Activated CD4-positive, CD25-positive, alpha-beta regulatory T cell treated with anti-CD3 and anti-CD28 coated beads, Interleukin-2, amount 50 U/mL, for 72 hours (primary cell): ENCODE data around the gene FAM83C.
"Not testable (repeated sequence)": the region's sequence is repeated elsewhere in the genome, so short reads cannot be mapped to it uniquely, and the experiment has no call there.

Experiments used
- DNase-seq: peaks from one replicate; pipeline ENCODE4 v3.0.0; 2021

The FAM83C gene

GRCh38 chr20:35317416-35318210, 25.4 kb upstream of the FAM83C start:
- no peak for DNase-seq

DNA sequence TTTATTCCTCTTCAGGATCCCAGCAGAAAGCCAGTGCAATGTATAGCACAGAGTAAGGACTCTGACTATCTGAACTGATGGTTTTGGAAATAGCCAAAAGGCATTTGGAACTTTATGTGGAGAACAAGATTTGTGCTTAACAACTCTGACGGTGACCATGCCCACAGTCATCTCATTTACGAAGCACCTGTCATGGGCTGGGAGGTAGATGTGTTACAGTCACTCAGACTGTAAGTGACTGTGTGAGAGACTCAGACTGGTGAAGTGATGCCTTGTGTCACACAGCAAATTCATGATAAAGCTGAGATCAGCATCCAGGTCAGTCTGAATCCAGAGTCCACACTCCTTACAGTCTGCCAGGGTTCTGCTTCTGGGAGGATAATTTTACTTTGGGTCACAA, 23.9 kb upstream of the FAM83C start:
- DNase-seq = no peak

DNA sequence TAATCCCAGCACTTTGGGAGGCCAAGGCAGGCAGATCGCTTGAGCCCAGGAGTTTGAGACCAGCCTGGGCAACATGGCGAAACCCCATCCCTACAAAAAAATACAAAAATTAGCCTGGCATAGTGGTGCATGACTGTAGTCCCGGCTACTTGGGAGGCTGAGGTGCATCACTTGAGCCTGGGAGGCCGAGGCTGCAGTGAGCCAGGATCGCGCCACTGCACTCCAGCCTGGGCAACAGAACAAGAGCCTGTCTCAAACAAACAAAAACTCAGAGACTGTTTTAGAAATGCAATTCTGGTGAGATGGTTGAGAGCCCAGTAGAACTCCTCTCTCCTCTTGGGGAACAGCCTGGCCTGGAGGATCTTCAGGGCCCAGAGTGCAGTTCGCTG, 23.4 kb upstream of the FAM83C start:
- not testable (repeated sequence) for DNase-seq

GRCh38 chr20:35314816-35315631, 22.8 kb upstream of the FAM83C start:
- no peak for DNase-seq

- DNase-seq = no peak
Measured at GRCh38 chr20:35312318-35312717, 20.1 kb upstream of the FAM83C start.

- DNase-seq = no peak
Measured at GRCh38 chr20:35311822-35312221, 19.6 kb upstream of the FAM83C start.

DNA sequence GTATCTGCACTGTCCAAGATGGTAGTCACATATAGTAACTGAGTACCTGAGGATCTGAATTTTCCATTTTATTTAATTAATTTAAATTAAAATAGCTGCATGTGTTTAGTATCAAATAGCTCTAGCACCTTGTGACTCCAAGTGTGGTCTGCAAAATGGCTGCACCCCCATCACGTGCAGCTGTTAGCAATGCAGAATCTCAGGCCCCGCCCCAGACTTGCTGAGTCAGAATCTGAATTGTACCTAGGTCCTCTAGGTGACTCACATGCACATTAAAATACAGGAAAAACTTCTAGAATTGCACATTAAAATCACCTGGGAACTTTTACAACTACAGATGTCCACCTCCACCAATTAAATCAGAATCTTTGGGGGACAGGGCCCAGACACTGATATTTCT, 19.2 kb upstream of the FAM83C start:
- DNase-seq = peak; percentile 70

DNA sequence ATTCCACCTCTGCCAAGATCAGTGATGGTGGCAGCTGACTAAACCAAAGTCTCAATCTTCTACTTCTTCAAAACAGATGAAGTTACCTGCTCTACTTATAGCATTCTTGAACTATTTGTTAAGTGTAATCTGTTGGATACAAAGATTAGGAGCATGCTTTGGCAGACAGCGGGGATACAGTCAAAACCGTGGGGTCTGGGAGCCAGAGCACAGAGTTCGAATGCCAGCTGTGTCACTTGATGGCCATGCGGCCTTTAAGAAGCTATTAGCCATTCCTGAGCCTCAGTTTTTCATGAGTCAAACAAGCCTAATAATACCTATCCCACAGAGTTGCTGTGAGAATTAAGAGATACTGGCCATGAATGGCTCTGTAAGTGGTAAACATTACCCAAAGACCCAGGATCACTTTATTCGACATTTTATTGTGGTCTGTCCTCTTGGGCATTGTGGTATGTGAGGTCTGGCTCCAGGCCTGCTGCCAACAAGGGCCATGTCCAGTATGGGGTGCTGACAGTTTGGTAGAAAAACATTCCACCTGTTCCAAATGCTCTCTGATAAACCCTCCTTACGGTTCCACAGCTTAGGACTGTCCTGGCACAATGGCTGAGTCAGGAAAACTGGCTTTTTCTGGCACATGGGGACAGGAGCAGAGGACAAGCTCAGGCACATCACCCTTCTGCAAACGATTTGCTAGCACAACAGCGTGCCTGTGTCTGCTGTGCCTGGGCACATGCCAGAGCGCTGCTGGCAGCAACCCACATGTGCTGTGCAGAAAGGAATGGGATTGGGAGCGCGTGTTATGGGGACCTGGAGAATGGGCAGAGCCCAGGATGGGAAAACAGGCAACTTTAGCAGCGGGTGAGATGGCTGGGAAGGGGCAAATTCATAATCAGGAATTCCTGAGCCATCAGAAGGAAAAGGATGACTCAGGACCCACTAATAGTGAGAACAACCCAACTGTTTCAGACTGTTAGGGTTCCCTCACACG, 15.7 kb upstream of the FAM83C start:
- DNase-seq = no peak

GRCh38 chr20:35306931-35307517, 14.8 kb upstream of the FAM83C start:
- DNase-seq = no peak

- DNase-seq = peak; percentile 71
Measured at GRCh38 chr20:35305682-35306556, 13.7 kb upstream of the FAM83C start.

DNA sequence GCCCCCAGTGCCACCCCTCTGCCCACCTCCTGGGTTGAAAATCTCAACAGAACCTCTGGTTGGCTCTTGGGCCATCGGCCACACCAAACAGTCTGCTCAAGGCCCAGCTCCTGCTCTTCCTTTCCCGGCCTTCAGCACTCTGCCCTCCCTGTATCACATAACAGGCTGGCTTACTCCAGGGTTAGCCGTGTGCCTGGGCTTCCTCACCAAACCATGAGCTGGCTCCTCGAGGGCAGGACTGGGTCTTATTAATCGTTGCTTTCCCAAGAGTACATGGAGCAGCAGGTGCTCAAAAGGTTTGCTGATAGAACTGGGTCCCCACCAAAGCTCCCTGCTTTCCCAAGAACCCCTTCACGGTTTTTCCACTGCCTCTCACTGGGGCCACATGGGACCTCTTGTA, 12.7 kb upstream of the FAM83C start:
- DNase-seq = no peak

DNA sequence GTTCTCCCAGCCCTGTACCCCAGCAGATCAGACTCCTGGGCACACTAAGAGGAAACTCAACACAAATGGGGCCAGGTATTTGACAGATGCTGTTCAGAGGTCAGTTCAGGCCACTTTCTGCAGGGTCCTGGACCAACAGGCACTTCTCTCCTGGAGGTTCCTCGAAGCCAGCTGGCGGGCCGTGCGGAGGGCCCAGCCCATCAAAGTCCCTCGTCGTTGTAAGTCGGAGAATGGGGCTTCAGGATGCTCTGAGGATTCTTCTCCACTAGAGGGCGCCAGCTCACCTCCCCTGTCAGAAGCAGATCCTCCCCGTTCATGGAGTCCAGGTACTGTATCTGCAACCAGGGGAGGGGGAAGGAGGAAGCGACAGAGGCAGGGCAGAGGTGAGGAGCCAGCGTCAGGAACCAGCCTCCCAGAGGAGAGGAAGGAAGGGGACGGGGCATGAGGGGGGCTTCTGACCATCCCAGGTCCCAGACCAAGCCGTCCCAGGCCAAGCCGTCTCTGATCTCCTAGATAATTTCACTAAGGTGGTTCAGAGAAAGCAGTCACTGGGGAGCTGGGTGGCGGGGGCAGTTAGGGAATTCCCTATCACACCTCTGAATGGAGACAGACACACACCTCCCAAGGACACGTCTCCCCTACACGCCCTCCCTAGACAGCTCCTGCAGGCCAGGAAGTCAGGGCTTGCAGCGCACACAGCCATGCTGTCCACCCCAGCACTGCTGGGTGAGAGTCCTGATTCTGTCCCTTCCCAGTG, 11.7 kb upstream of the FAM83C start:
- peak; percentile 82 for DNase-seq

GRCh38 chr20:35303382-35303734, 11.1 kb upstream of the FAM83C start:
- no peak for DNase-seq

DNA sequence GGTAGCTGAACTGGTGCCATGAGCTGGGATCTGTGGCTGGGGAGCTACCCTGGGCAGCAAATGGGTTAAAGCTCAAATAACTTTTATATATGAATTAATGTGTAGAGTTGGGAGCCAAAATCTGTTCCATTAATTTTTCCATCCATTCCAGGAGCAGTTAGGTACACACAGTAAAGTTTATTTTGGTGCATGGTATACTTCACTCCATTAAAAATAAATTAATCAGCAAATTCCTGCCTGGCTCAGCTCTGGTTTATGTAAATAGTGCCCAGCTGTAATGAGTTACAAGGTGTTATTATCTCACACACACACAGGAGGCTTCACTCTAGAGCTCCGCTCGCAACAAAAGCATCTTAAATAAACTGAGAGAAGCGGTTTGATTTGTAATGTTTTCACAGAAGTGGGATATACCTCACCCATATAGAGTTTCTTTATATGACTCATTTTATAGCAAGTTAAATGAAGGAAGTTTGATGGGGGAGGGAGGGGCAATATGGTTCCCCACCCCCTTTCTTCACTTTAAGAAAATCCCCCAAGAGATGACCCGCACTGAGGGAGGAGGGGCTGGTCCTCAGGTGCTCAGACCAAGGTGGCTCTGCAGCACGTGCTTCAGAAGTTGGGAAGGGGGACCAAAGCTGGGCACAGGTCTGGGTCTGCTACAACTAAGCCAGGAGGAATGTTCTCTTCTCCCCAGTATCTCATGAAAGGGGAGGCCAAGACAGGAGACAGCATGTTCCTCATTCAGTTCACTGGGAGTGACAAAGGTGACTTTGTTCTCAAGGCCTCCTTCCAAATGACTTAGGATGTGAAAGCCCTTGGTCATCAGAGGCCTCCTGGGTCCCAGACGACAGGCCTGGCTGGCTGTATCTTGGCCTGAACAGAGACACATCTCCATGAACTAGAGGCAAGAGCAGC, 10.5 kb upstream of the FAM83C start:
- DNase-seq = no peak

- no peak for DNase-seq
Measured at GRCh38 chr20:35301426-35301825, 9.2 kb upstream of the FAM83C start.

- no peak for DNase-seq
Measured at GRCh38 chr20:35300469-35301262, 8.4 kb upstream of the FAM83C start.

DNA sequence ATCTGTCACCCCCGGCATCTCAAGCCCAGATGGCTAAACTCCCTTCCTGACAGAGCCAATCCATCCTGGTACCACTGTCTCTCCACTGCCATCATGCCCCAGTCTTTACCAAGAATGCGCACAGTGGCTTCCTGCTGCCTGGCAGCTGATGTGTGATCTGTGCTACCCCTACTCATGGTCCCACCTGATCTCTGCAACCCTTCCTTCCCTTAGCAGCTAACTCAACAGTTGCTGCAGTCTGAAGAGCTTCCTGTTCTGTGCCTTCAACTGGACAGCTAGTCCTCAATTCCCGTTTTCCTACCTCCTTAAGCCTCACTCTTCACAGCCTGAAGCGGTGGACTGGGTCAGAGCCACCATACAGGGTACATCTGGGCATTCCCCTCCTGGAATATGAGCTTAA, 7.6 kb upstream of the FAM83C start:
- no peak for DNase-seq

GRCh38 chr20:35298264-35298663, 6.0 kb upstream of the FAM83C start:
- DNase-seq = no peak

GRCh38 chr20:35297740-35298139, 5.5 kb upstream of the FAM83C start:
- DNase-seq = no peak
